HG03342 (cell line): Measurements from ENCODE around the gene TOMM40L.
"Not testable (repeated sequence)": the region's sequence is repeated elsewhere in the genome, so short reads cannot be mapped to it uniquely, and the experiment has no call there.

Experiments
- ATAC-seq: cut with Tn5 transposase; IDR thresholded peaks from one replicate; pipeline ENCODE4 v1.9.1; 2021; ENCODE audit warnings: mild to moderate bottlenecking, moderate library complexity; ENCODE audit not compliant: unreplicated experiment

TOMM40L gene

DNA sequence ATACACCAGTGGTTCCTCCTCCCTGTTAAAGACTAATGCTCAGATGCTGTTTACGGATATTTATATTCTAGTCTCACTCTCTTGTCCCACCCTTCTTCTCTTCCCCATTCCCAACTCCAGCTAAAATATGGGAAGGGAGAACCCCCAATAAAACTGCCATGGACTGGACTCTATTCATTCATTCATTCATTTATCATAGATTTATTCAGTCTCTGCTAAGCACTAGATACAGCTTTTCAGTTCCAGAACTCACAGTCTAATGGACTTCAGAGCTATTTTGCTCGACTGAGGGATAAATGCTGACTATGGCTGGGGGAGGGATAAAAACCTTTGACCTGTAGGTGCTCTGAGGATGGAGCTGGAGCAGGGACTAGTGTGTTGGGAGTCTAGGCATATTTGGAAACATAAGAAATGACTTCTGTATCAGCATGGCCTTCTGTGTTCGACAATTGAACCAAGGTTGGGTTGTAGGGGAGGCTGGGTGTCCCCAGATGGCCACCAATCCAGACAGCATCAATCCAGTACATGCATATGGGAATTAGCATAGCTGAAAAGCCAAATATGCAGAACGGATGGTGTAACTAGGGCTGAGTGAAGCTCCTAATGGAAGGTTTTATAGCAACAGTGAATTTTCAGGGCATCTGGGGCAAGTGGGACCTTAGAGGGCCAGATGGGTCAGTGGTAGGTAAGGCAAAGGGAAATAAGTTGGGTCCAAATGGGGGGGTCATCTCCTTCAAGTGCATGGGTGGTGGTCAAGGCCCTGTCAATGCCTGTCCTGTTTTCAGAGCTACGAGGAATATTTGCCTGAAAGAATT is 6.6 kb upstream of the TOMM40L start:
- ATAC-seq: no peak

- ATAC-seq: no peak
Observed at GRCh38 chr1:161220002-161220401, 5.9 kb upstream of the TOMM40L start.

DNA sequence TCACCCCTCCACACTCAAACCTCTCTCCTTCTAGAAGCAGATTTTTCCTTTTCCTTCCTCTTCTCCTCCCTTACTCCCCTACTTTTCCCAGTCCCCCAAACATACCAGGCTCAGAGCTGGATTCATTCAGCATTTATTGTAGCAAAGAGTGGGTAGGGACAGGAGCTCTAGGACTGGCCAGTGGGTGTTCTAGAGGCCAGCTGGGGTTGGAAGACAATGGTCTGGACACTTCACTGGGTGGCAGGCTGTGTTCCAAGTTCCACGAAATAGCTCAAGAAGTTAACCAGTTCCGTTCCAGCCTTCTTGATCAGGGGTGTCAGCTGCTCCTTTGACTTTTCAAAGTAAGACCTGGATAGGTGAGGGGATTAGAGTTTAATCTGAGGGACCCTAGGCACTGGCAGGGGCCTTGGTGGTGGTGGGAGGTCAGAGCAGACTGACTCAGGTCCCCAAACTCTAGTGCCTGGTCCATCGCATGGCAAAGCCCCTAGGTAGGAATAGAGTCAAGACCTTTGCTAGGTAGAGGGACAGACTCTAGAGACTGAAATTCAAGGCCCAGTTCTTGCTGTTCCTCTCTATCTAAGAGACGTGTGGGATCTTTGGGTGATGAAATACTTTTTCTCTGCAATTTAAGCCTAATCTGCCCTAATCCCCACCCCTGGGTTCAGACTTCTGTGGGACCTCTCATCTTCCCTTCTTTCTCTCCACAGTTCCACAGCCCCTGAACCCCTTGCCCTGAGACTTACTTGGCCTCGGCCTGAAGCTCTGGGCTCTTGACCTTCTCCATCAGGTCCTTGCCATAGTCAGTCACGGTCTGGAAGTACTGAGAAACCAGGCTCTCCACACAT is 3.5 kb upstream of the TOMM40L start:
- no peak for ATAC-seq

DNA sequence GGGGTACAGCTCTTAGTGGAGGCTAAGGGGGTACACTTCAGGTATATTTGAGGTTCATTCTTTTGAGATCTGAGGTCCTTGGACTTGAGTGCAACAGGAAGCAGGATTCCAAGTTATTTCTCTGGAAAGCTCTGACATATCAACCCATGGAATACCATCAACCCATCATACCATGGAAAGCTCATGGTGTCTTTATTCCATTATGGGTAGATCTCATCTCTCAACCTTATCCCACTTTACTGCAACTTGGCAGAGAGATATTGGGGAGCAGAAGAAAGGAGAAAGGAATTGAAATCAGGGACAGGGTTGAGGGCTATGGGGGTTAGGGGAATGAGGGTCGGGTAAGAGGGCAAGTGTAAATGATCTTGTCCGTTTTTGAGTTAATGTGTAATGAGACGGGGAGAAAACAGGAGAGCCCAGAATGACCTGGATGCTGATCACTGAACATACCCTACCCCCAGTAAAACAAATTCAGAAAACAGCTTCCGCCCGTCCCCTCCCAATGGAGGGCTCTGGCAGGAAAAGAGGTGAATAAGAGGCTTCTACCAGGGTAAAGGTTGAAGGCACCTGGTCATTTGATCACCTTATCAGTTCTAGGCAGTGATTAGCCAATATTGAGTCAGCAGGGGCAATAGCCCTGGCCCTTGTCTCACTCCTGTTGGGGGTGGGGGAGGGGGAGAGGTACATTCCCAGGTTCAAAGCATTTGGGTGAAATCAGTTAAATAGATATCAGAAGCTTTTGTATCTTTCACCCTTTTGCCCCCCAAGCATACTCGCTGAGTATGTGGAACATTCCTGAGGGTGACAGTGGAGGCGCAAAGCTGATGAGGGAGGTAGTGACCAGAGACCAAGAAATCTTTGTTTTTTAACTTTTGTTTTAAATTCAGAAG is 1.8 kb upstream of the TOMM40L start:
- no peak for ATAC-seq

DNA sequence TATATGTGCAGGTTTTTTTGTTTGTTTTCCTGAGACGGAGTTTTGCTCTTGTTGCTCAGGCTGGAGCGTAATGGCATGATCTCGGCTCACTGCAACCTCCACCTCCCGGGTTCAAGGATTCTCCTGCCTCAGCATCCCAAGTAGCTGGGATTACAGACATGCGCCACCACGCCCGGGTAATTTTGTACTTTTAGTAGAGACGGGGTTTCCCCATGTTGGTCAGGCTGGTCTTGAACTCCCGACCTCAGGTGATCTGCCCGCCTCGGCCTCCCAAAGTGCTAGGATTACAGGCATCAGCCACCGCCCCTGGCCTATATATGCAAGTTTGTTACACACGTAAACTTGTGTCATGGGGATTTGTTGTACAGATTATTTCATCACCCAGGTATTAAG is 1.2 kb upstream of the TOMM40L start:
- not testable (repeated sequence) for ATAC-seq

- ATAC-seq: peak; percentile 1
Observed at GRCh38 chr1:161225178-161225533, 704 bp upstream of the TOMM40L start.

DNA sequence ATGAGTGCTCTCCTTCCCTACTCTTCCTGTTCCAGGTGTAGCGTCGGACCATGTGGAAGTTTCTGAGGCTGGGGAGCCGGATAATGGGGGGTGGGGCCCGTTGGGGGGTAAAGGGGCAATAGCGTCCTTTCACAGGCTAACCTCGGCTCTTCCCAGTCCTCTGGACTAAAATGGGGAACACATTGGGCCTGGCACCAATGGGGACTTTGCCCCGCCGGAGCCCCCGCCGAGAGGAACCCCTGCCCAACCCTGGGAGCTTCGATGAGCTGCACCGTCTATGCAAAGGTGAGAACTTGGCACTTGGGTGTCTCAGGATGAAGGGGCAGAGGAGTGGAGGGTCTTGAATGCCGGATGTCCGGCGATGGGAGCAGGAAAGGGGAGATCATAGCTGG is 456 bp downstream of the TOMM40L start:
- ATAC-seq: no peak

DNA sequence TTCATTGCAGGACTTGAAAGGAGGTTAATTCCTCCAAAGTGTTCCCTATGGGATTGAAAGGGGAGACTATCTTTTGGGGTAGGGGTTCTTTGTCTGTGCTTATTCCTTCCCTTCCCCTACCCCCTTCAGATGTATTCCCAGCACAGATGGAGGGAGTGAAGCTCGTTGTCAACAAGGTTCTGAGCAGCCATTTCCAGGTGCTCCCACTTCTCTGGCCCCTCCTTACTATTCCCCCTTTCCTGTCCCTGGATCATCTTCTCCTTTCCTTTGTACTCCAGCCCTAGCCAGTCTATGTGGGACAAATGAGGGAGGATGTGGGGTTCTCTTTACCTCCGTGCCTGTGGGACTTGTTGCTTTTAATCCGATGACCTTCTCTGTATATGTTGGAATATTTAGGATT is 899 bp downstream of the TOMM40L start:
- ATAC-seq: no peak

DNA sequence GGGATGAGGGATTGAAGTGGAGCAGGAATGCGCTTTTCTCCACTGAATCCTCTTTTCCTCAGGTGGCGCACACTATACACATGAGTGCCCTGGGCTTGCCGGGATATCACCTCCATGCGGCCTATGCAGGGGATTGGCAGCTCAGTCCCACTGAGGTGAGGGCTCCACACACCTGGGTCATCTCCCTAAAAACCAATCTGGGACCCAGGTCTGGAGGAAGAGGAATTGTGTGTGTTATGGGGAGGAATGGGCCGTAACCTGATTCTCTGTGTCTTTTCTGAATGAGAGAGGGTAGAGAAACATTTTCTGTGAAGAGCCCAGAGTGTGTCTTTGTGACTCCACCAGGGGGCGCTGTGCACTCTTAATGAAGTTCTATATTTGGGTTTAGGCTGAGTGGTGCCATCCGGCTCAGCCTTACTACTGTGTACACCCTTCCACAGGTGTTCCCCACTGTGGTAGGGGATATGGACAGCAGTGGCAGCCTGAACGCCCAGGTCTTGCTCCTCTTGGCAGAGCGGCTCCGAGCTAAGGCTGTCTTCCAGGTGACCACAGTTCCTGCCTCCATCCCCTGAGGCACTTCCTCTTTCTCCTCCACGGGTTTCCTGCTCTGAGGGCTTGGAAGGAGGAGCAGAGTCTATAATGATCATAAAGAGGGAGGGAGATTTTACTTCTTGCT is 1.5 kb downstream of the TOMM40L start:
- ATAC-seq: peak; percentile 37

DNA sequence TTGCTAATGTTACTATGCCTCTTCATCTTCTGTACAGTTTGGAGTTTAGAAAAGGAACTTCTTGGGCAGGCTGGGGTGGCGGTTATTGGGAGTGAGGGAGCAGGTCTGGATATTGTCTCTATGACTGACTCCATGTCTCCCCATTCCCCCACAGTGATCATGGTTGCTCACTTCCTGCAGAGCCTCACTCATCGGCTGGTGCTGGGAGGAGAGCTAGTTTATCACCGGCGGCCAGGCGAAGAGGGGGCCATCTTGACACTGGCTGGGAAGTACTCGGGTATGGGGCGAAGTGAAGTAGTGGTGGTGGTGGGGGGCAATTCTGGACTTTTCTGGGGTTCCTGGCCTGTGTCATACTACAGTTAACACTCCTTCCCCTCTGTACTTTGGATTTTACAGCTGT is 2.2 kb downstream of the TOMM40L start:
- ATAC-seq: no peak

DNA sequence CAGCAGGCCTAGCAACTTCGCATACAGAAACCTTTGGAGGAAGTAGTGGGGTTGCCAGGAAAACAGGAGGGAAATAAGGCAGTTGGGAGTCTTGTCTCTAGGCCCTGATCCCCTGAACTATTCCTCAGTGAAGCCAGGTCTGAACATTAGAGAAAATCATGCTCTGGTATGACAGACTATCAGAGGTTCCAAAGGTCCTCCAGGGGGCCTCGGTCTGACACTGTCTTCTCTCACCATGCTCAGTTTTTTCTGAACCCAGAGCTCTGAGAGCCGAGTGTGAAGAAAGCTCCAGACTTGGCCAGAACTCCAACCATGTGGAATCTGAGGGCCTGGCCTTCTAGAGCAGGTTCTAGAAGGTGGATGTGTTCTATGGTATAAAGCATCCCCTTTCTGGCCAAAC is 4.0 kb downstream of the TOMM40L start:
- ATAC-seq: no peak

GRCh38 chr1:161230762-161231161 is 4.9 kb downstream of the TOMM40L start:
- ATAC-seq: no peak

GRCh38 chr1:161233102-161233501 is 7.2 kb downstream of the TOMM40L start:
- no peak for ATAC-seq

- no peak for ATAC-seq
Observed at GRCh38 chr1:161235957-161236775, 10.3 kb downstream of the TOMM40L start.

- no peak for ATAC-seq
Observed at GRCh38 chr1:161238039-161238473, 12.2 kb downstream of the TOMM40L start, which contains the start of gene NR1I3. Gene NR1I3 (minus strand): TSS chr1:161238203. CDS start chr1:161236565, 1,638 bp downstream.

DNA sequence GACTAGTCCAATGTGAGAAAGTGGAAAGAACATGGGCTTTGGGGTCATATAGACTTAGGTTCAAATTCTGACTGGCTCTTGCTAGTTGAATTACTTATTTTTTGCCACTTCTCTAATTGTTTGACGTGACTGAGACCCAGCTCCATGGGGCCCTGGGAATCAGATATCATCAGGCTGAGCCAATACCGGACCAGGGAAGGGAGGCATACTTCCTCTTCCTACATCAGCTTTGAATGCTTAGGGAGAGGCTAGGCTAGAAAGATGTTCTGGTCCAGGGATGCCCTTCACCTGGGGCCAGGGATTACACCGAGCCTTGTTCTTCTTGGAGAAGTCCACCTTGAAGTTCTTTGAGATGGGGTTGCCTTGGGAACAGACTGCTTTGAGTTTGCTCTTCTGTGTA is 15.8 kb downstream of the TOMM40L start:
- ATAC-seq: no peak

- no peak for ATAC-seq
Observed at GRCh38 chr1:161242313-161242712, 16.5 kb downstream of the TOMM40L start.

DNA sequence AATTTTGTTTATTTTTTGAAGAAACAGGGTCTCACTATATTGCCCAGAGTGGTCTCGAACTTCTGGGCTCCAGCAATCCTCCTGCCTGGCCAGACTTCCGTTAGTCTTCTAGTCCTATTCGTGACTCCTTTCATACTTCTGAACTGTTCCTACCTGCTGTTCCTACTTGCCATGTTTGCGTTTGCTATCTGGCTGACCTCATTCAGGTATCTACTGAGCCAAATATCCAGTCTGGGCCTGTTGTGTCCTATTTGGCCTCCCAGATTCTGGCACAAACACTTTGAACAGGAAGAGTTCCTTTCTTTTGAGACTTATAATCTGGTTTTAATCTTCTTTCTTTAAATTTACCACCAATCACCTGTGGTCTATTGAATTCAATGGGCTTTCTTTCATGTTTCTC is 19.0 kb downstream of the TOMM40L start:
- ATAC-seq: no peak

DNA sequence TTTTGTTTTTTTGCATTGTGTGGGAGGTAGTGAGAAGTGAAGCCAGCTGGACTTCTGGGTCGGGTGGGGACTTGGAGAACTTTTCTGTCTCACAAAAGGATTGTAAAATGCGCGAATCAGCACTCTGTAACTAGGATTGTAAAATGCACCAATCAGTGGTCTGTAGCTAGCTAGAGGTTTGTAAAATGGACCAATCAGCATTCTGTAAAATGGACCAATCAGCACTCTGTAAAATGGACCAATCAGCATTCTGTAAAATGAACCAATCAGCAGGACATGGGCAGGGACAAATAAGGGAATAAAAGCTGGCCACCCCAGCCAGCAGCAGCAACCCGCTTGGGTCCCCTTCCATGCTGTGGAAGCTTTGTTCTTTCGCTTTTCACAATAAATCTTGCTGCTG is 24.2 kb downstream of the TOMM40L start:
- ATAC-seq: not testable (repeated sequence)

- ATAC-seq: no peak
Observed at GRCh38 chr1:161250829-161251228, 25.0 kb downstream of the TOMM40L start.
